Ovary (tissue), 9 donors: ENCODE measurements around the gene KHDRBS2. TPM values are rescaled to one million over a fixed set of nuclear protein-coding genes. Genes with fewer than 3 reads are reported as not detected.

Experiments
- DNase-seq, 5 donors: peaks; one replicate each; pipeline ENCODE4 v3.0.0-alpha.2; 2019 to 2020
- H3K27ac ChIP-seq, 2 donors: fragments of 200-600 bp; one replicate each; pipeline versions ENCODE4 v1.5.1 to v1.8.0; 2019 to 2022
- H3K27me3 ChIP-seq: fragments of 200-600 bp; one replicate; pipeline ENCODE4 v1.8.0; 2022
- H3K36me3 ChIP-seq: fragments of 200-600 bp; sonication (generic); one replicate; pipeline ENCODE4 v1.5.1; 2019
- H3K4me1 ChIP-seq: one replicate; pipeline ENCODE4 v1.8.1; 2013; ENCODE audit warnings: mild to moderate bottlenecking, moderate library complexity; ENCODE audit not compliant: insufficient read depth
- H3K4me3 ChIP-seq: fragments of 200-600 bp; sonication (generic); one replicate; pipeline ENCODE4 v1.5.1; 2017
- H3K9me3 ChIP-seq, 2 donors: fragments of 200-600 bp in 1 of 2; sonication (generic) in 1 of 2; one replicate each; pipeline versions ENCODE4 v1.5.1 to v1.8.1; 2013 to 2019; ENCODE audit warnings: mild to moderate bottlenecking in 1 of 2, moderate library complexity in 1 of 2
- CTCF ChIP-seq, 3 donors: fragments of 450-650 bp in 2 of 3; fragments of 200-600 bp in 1 of 3; IDR thresholded peaks; one replicate each; pipeline versions ENCODE4 v1.5.1 to v1.8.0; 2016 to 2022; ENCODE audit warnings: antibody characterized with exemption in 3 of 3, mild to moderate bottlenecking in 1 of 3
- EP300 ChIP-seq: sonication (generic); formaldehyde crosslinking; IDR thresholded peaks from one replicate; pipeline ENCODE4 v1.6.1; 2017; ENCODE audit warnings: antibody characterized with exemption
- POLR2A ChIP-seq: fragments of 450-650 bp; IDR thresholded peaks from one replicate; pipeline ENCODE4 v1.6.1; 2017; ENCODE audit warnings: antibody characterized with exemption, mild to moderate bottlenecking, moderate library complexity
- WGBS, 3 donors: extraction: QIAGEN DNeasy Blood & Tissue Kit in 1 of 3; methylation state at CpG; one replicate each; pipeline versions ENCODE4 v1.1.5 to v1.1.7; 2013 to 2017; 5-methylcytosine and 5-hydroxymethylcytosine counted together
- intact Hi-C, 4 donors: fragments of 100-400 bp; cut with DNase I; formaldehyde crosslinking; loops; one replicate each; pipeline versions ENCODE4 v1.11.0 to v1.15.1; 2022 to 2023
- polyA plus RNA-seq, 2 donors: library from polyadenylated mRNA; stranded (reverse); fragments of 200-250 nt in 1 of 2; fragments of 350-450 nt in 1 of 2; fragmentation: Illumina TruSeq in 1 of 2; extraction: RNeasy Lipid Tissue Mini Kit (QIAGEN cat#74804) in 1 of 2; gene quantifications; one replicate each; pipeline ENCODE4 v1.2.3, GENCODE V29; 2013 to 2014
- total RNA-seq, 7 donors: library from RNA; depleted of rRNA in 2 of 7; stranded (reverse); fragments of >200 nt in 2 of 7; fragmentation: NEBNext Ultra II Directional in 3 of 7; extraction: Animal tissue kit (Norgen Biotek cat#: 25700) in 3 of 7; gene quantifications; one replicate each; pipeline versions ENCODE4 v1.1.0 to v1.2.4, GENCODE V29; 2016 to 2023
- donor health status: DM: no; HTN: no; CAD: no; lungs with moderate emphysema.
- donor health status: DM: no; HTN: no; CAD: no.
- donor health status: Bipolar disorder and iron deficiency.
- donor health status: DM: yes; HTN: yes; CAD: no.
- donor health status: DM: no; HTN: no; CAD: no.
- donor health status: DM: yes; HTN: yes; CAD: no.

The KHDRBS2 gene
- total and polyA plus RNA-seq, 9 donors: 0.07 to 2.2 (median 0.23) TPM; not detected in 3

GRCh38 chr6:62280099-62280498 is 5.9 kb downstream of the KHDRBS2 start:
- H3K4me3 ChIP-seq: no peak overlapping the region
- no peaks in the 10 kb centered on the region for H3K4me1 ChIP-seq
- H3K27ac ChIP-seq: no peak overlapping the region
- intact Hi-C loops: no loop called here
- H3K27me3 ChIP-seq: no peaks in the 10 kb centered on the region
- no peak for TF ChIP-seq POLR2A
- no peak for DNase-seq
- H3K9me3 ChIP-seq: no peaks in the 10 kb centered on the region
- H3K36me3 ChIP-seq: no peaks in the 10 kb centered on the region
- WGBS, 3 donors: 85 to 87% (median 86%) methylated on average over 3 of the region's 3 CpGs

- Histone ChIP-seq H3K27ac (no peak overlapping the region), H3K4me3 (no peak overlapping the region), H3K4me1 (no peaks in the 10 kb centered on the region), H3K36me3 (no peaks in the 10 kb centered on the region), H3K27me3 (no peaks in the 10 kb centered on the region), H3K9me3 (no peaks in the 10 kb centered on the region)
- WGBS, 3 donors: 84 to 94% (median 88%) methylated on average over 1 of the region's 1 CpG
- no peak for TF ChIP-seq POLR2A
- no peak for TF ChIP-seq CTCF (IDR thresholded peaks at IDR 0.05)
- TF ChIP-seq EP300: no peak
- no peak for DNase-seq
- intact Hi-C loops: no loop called here
These were observed 13.9 kb downstream of the KHDRBS2 start for GRCh38 chr6:62272114-62272513.

- Histone ChIP-seq H3K27ac (no peak overlapping the region), H3K4me1 (no peaks in the 10 kb centered on the region), H3K4me3 (no peak overlapping the region), H3K36me3 (no peaks in the 10 kb centered on the region), H3K27me3 (no peaks in the 10 kb centered on the region), H3K9me3 (no peaks in the 10 kb centered on the region)
- 60 to 67% (median 66%) methylated on average over 3 of the region's 3 CpGs for WGBS, 3 donors
- DNase-seq: no peak
- no peak for TF ChIP-seq CTCF (IDR thresholded peaks at IDR 0.05)
- no peak for TF ChIP-seq POLR2A
- no peak for TF ChIP-seq EP300
- intact Hi-C loops: no loop called here
These were observed 20.0 kb downstream of the KHDRBS2 start for GRCh38 chr6:62265906-62266525.

- 87 to 91% (median 91%) methylated on average over 3 of the region's 3 CpGs for WGBS, 3 donors
- TF ChIP-seq CTCF (IDR thresholded peaks at IDR 0.05) (no peak), POLR2A (no peak), EP300 (no peak)
- Histone ChIP-seq H3K9me3 (no peaks in the 10 kb centered on the region), H3K36me3 (no peaks in the 10 kb centered on the region), H3K4me1 (no peaks in the 10 kb centered on the region), H3K27me3 (no peaks in the 10 kb centered on the region), H3K27ac (no peak overlapping the region), H3K4me3 (no peak overlapping the region)
- DNase-seq: no peak
- intact Hi-C loops: no loop called here
These were observed 23.7 kb downstream of the KHDRBS2 start for GRCh38 chr6:62262283-62262682.

GRCh38 chr6:62246087-62246486 is 39.9 kb downstream of the KHDRBS2 start:
- Histone ChIP-seq H3K4me3 (no peak overlapping the region), H3K9me3 (no peaks in the 10 kb centered on the region), H3K27me3 (no peaks in the 10 kb centered on the region), H3K36me3 (no peaks in the 10 kb centered on the region), H3K4me1 (no peaks in the 10 kb centered on the region), H3K27ac (no peak overlapping the region)
- intact Hi-C loops: no loop called here
- no peak for DNase-seq
- TF ChIP-seq POLR2A (no peak), EP300 (no peak), CTCF (IDR thresholded peaks at IDR 0.05) (no peak)
